Ovary (tissue), 3 donors: Measurements from ENCODE around the gene MDFI.

ENCODE experiments used
- EP300 ChIP-seq: sonication (generic); formaldehyde crosslinking; IDR thresholded peaks from one replicate; pipeline ENCODE4 v1.6.1; 2017; ENCODE audit warnings: antibody characterized with exemption
- POLR2A ChIP-seq: fragments of 450-650 bp; IDR thresholded peaks from one replicate; pipeline ENCODE4 v1.6.1; 2017; ENCODE audit warnings: antibody characterized with exemption, mild to moderate bottlenecking, moderate library complexity
- TF ChIP-seq, protein P1 (sequence below), 3 donors: fragments of 450-650 bp in 2 of 3; fragments of 200-600 bp in 1 of 3; IDR thresholded peaks; one replicate each; pipeline versions ENCODE4 v1.5.1 to v1.8.0; 2016 to 2022; ENCODE audit warnings: antibody characterized with exemption in 3 of 3, mild to moderate bottlenecking in 1 of 3
- donor health status: DM: no; HTN: no; CAD: no.

DNA sequence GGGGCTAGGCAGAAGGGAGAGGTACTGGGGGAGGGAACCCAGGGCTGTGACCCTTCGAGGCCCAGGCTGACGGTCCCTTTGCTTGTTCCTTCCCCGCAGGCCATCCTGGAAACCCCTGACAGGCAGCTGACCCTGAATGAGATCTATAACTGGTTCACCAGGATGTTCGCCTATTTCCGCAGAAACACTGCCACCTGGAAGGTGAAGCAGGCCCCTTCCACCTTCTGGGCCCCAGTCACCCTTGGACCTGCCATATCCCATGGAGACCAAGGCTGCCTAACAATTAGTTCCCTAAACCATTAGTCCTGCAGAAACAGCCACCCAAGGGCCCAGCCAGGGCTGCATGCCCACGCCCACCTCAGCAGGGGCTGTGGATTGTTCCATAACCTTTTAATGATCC is 47.1 kb upstream of the MDFI start:
- TF ChIP-seq, protein P1, sequence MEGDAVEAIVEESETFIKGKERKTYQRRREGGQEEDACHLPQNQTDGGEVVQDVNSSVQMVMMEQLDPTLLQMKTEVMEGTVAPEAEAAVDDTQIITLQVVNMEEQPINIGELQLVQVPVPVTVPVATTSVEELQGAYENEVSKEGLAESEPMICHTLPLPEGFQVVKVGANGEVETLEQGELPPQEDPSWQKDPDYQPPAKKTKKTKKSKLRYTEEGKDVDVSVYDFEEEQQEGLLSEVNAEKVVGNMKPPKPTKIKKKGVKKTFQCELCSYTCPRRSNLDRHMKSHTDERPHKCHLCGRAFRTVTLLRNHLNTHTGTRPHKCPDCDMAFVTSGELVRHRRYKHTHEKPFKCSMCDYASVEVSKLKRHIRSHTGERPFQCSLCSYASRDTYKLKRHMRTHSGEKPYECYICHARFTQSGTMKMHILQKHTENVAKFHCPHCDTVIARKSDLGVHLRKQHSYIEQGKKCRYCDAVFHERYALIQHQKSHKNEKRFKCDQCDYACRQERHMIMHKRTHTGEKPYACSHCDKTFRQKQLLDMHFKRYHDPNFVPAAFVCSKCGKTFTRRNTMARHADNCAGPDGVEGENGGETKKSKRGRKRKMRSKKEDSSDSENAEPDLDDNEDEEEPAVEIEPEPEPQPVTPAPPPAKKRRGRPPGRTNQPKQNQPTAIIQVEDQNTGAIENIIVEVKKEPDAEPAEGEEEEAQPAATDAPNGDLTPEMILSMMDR (IDR thresholded peaks at IDR 0.05): no peak
- TF ChIP-seq POLR2A (no peak), EP300 (no peak)
